ENCODE measurements around the gene FA2H.

Gene FA2H

GRCh38 chr16:74738113-74738541 lies 36.5 kb downstream of the FA2H start:
- no peak for TF ChIP-seq EZH2phosphoT487 (conservative IDR thresholded peaks at IDR 0.05; ENCODE audit: low read length)
- TF ChIP-seq, protein P1, sequence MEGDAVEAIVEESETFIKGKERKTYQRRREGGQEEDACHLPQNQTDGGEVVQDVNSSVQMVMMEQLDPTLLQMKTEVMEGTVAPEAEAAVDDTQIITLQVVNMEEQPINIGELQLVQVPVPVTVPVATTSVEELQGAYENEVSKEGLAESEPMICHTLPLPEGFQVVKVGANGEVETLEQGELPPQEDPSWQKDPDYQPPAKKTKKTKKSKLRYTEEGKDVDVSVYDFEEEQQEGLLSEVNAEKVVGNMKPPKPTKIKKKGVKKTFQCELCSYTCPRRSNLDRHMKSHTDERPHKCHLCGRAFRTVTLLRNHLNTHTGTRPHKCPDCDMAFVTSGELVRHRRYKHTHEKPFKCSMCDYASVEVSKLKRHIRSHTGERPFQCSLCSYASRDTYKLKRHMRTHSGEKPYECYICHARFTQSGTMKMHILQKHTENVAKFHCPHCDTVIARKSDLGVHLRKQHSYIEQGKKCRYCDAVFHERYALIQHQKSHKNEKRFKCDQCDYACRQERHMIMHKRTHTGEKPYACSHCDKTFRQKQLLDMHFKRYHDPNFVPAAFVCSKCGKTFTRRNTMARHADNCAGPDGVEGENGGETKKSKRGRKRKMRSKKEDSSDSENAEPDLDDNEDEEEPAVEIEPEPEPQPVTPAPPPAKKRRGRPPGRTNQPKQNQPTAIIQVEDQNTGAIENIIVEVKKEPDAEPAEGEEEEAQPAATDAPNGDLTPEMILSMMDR (IDR thresholded peaks at IDR 0.05; ENCODE audit: insufficient read depth, low read length, poor library complexity, severe bottlenecking): no peak
- no peaks in the 10 kb centered on the region for H3K79me2 ChIP-seq (ENCODE audit: insufficient read depth, low read length)
- H3K4me2 ChIP-seq (ENCODE audit: low read depth, low read length, poor library complexity, severe bottlenecking): no peak overlapping the region
- H3K4me3 ChIP-seq (ENCODE audit: insufficient read depth, low read length, poor library complexity, severe bottlenecking): no peak overlapping the region
- H3K36me3 ChIP-seq (ENCODE audit: low read length): no peaks in the 10 kb centered on the region
- no peaks in the 10 kb centered on the region for H3K27me3 ChIP-seq (ENCODE audit: low read length)
- H3K9ac ChIP-seq (ENCODE audit: low read length): no peak overlapping the region
- no peaks in the 10 kb centered on the region for H3K9me3 ChIP-seq (ENCODE audit: insufficient read depth, low read length)
- H2AFZ ChIP-seq (ENCODE audit: low read depth, low read length, severe bottlenecking): no peak overlapping the region
- H3K27ac ChIP-seq (ENCODE audit: low read depth, low read length): no peak overlapping the region
- H4K20me1 ChIP-seq (ENCODE audit: low read depth, low read length): no peaks in the 10 kb centered on the region
- H3K9me2 ChIP-seq (replicated peaks; ENCODE audit: insufficient read depth, low read length): no peaks in the 10 kb centered on the region
- H3F3A ChIP-seq (ENCODE audit: insufficient read depth): no peaks in the 10 kb centered on the region

DNA sequence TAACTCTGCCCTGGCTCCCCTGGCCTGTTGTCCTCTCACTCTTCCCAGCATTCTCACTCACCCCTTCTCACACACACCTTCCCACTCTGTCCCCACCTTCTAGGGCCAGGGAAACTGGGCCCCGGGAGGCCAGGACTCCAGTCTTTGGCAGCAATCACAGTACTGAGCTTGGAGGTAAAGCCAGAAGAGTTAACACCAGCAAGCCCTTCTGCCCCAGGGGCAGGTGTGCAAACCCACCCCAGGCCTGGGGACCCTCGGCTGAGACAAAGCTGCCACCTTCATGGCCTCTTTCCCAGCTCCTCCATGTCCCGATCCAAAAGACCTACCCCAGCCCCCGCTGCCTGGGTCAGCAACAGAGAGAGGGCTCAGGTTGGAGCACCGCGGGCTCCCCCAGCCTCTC lies 37.1 kb downstream of the FA2H start:
- H3K4me2 ChIP-seq (ENCODE audit: low read depth, low read length, poor library complexity, severe bottlenecking): no peak overlapping the region
- TF ChIP-seq EZH2phosphoT487 (conservative IDR thresholded peaks at IDR 0.05; ENCODE audit: low read length): no peak
- TF ChIP-seq, protein P1 (IDR thresholded peaks at IDR 0.05; ENCODE audit: insufficient read depth, low read length, poor library complexity, severe bottlenecking): no peak

DNA sequence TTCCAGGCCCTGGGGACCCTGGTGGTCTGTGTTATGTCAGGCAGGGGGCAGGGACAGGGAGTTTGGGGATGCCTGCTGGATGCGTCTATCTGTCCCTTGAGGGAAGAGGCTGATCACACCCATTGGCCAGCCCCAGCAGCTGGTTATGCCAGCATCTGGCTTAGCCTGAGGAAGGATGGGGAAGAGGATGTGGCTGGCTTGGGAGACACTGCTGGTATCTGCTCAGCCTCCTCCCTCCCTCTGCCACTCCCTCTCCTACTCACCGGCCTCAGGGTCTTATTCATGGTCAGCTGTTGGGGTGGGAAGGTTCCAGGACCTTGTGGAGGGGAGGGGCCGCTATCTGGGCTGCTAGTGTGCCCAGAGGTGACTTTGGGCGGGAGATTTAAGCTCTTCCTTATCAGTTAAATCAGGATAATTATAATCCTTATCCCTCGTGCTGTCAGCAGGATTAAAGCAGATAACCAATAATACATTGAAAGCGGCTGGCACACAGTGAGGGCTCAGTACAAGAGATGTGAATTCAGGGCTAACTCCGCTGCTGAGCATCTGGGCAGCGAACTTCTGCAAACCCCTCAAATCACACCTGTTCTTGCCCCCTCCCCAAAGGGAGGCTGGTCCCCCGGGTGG lies 38.0 kb downstream of the FA2H start:
- Histone ChIP-seq H2AFZ (ENCODE audit: low read depth, low read length, severe bottlenecking) (no peak overlapping the region), H3K4me3 (ENCODE audit: insufficient read depth, low read length, poor library complexity, severe bottlenecking) (no peak overlapping the region), H4K20me1 (ENCODE audit: low read depth, low read length) (no peaks in the 10 kb centered on the region), H3K36me3 (ENCODE audit: low read length) (no peaks in the 10 kb centered on the region), H3K9me3 (ENCODE audit: insufficient read depth, low read length) (no peaks in the 10 kb centered on the region), H3K27me3 (ENCODE audit: low read length) (no peaks in the 10 kb centered on the region), H3K9ac (ENCODE audit: low read length) (no peak overlapping the region), H3K4me2 (ENCODE audit: low read depth, low read length, poor library complexity, severe bottlenecking) (no peak overlapping the region), H3K27ac (ENCODE audit: low read depth, low read length) (no peak overlapping the region), H3K9me2 (replicated peaks; ENCODE audit: insufficient read depth, low read length) (no peaks in the 10 kb centered on the region), H3K79me2 (ENCODE audit: insufficient read depth, low read length) (no peaks in the 10 kb centered on the region), H3F3A (ENCODE audit: insufficient read depth) (no peaks in the 10 kb centered on the region)
- TF ChIP-seq EZH2phosphoT487 (conservative IDR thresholded peaks at IDR 0.05; ENCODE audit: low read length): no peak
- TF ChIP-seq, protein P1 (IDR thresholded peaks at IDR 0.05; ENCODE audit: insufficient read depth, low read length, poor library complexity, severe bottlenecking): no peak

More for the DNA sequence above, 37.1 kb downstream of the FA2H start:
- no peaks in the 10 kb centered on the region for H3K79me2 ChIP-seq (ENCODE audit: insufficient read depth, low read length)
- H3K36me3 ChIP-seq (ENCODE audit: low read length): no peaks in the 10 kb centered on the region
- no peak overlapping the region for H3K27ac ChIP-seq (ENCODE audit: low read depth, low read length)
- H3F3A ChIP-seq (ENCODE audit: insufficient read depth): no peaks in the 10 kb centered on the region
- no peak overlapping the region for H3K9ac ChIP-seq (ENCODE audit: low read length)
- no peak overlapping the region for H3K4me3 ChIP-seq (ENCODE audit: insufficient read depth, low read length, poor library complexity, severe bottlenecking)
- no peaks in the 10 kb centered on the region for H3K27me3 ChIP-seq (ENCODE audit: low read length)
- H2AFZ ChIP-seq (ENCODE audit: low read depth, low read length, severe bottlenecking): no peak overlapping the region
- no peaks in the 10 kb centered on the region for H4K20me1 ChIP-seq (ENCODE audit: low read depth, low read length)
- no peaks in the 10 kb centered on the region for H3K9me3 ChIP-seq (ENCODE audit: insufficient read depth, low read length)
- no peaks in the 10 kb centered on the region for H3K9me2 ChIP-seq (replicated peaks; ENCODE audit: insufficient read depth, low read length)
